ENCODE results near the gene FER1L5. TPM values are rescaled to one million over a fixed set of nuclear protein-coding genes. Genes with fewer than 3 reads are reported as not detected.

FER1L5 gene
- total and polyA plus RNA-seq, 2 of the 8 experiments (the other 6 are each of a cell fraction or from before 2014, with no cell fraction given) = 0.23 to 0.88 TPM

DNA sequence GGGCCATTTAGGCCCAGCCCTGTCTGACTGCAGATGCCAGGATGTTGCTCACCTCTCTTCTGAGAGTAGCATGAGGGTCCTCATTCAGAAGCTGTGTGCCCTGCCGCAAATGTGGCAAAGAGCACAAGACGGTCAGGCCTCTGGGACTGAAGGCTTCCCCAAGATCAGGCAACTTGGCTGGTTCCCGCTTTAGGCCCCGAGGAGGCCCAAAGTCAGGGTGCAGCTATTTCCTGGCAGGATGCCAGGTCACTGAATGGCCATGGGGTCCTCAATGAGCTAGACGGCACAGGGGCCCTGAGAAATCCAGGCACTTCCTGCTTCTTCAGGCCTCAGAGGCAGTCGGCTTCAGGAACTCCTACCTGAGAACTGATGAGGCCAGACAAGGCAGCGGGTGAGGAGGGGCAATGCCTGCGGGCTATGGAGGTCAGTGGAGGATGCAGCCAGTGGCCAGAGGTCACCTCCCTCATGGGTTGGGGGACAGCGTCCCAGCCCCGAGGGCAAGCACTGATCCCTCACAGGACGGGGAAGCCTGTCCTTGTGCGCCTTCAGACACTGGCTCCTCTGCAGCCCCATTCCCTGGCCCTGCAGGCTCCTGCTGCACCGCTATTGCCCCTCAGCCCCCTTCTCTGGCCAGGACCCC, 52.4 kb downstream of the FER1L5 start:
- no peaks in the 10 kb centered on the region for H3K79me2 ChIP-seq (ENCODE audit: control insufficient read depth in 1 of 2, insufficient read depth in 2 of 2, low read length in 2 of 2)
- H3K4me3 ChIP-seq (ENCODE audit: extremely low read depth in 1 of 4, insufficient read depth in 2 of 4, low read depth in 3 of 4, low read length in 4 of 4) = no peak overlapping the region
- H4K8ac ChIP-seq (ENCODE audit: extremely low read depth, insufficient read depth, low read length) = no peak overlapping the region
- H3K36me3 ChIP-seq (ENCODE audit: control insufficient read depth in 2 of 4, insufficient read depth in 4 of 4, low read length in 3 of 4) = no peaks in the 10 kb centered on the region
- no peak overlapping the region for H3K9ac ChIP-seq (replicated peaks in 1 of 4; ENCODE audit: extremely low read depth in 1 of 4, low read depth in 3 of 4, low read length in 3 of 4)
- no peak overlapping the region for H3K4ac ChIP-seq (replicated peaks; ENCODE audit: insufficient read length, low read depth, low read length)
- H2BK20ac ChIP-seq (ENCODE audit: low read length) = no peak overlapping the region
- no peak overlapping the region for H3K14ac ChIP-seq (ENCODE audit: insufficient read length)
- CTCF ChIA-PET (ENCODE audit: partially characterized antibody) = interaction anchor here (1.3 to 2.3 kb wide), 3 partner anchors 11 to 19 kb away, joined by 3 to 7 read pairs (median 4); no protein-coding TSS in a partner anchor
- FAIRE-seq = no peak
- no peak overlapping the region for H2BK120ac ChIP-seq (replicated peaks; ENCODE audit: low read depth, low read length)
- H3K4me2 ChIP-seq (ENCODE audit: insufficient read depth in 1 of 2, low read depth in 2 of 2, low read length in 2 of 2) = no peak overlapping the region
- no peak overlapping the region for H2BK12ac ChIP-seq (ENCODE audit: low read depth, low read length)
- no peak for DNase-seq (ENCODE audit: low read depth in 1 of 2, low spot score in 2 of 2)
- no peak overlapping the region for H2BK15ac ChIP-seq (ENCODE audit: low read length)
- H3K27ac ChIP-seq (ENCODE audit: low read depth, low read length) = no peak overlapping the region
- no peak overlapping the region for H3K23ac ChIP-seq (ENCODE audit: insufficient read length)
- POLR2A ChIA-PET (ENCODE audit: partially characterized antibody) = interaction anchor here (1.2 kb wide), 1 partner anchor 9 kb away, joined by 4 read pairs; no protein-coding TSS in a partner anchor
- H4K20me1 ChIP-seq (replicated peaks in 1 of 2; ENCODE audit: control insufficient read depth in 1 of 2, insufficient read depth in 2 of 2, low read length in 2 of 2) = no peaks in the 10 kb centered on the region
- no peaks in the 10 kb centered on the region for H3K9me3 ChIP-seq (ENCODE audit: insufficient read depth in 2 of 2, low read depth in 1 of 2, low read length in 1 of 2)
- no peak overlapping the region for H3K56ac ChIP-seq (replicated peaks; ENCODE audit: insufficient read length, low read depth, low read length)
- H3K23me2 ChIP-seq (ENCODE audit: low read depth, low read length) = no peaks in the 10 kb centered on the region
- H3K4me1 ChIP-seq (replicated peaks in 1 of 4; ENCODE audit: control insufficient read depth in 3 of 4, insufficient read depth in 4 of 4, low read length in 3 of 4) = no peaks in the 10 kb centered on the region
- H2AK5ac ChIP-seq (ENCODE audit: low read depth, low read length) = no peak overlapping the region
- no peak overlapping the region for H4K5ac ChIP-seq (ENCODE audit: insufficient read length, low read depth, low read length)
- no peak overlapping the region for H4K91ac ChIP-seq (replicated peaks; ENCODE audit: insufficient read length, low read length)
- H3K79me1 ChIP-seq (ENCODE audit: low read depth, low read length) = no peaks in the 10 kb centered on the region
- TF ChIP-seq SIRT6 (IDR thresholded peaks at IDR 0.05; ENCODE audit: low read length) (no peak), KDM4A (IDR thresholded peaks at IDR 0.05; ENCODE audit: low read depth, low read length, severe bottlenecking) (no peak), RFX5 (IDR thresholded peaks at IDR 0.05; ENCODE audit: borderline replicate concordance, low read depth, low read length) (no peak), POLR2A (IDR thresholded peaks at IDR 0.05; ENCODE audit: control extremely low read depth in 1 of 2, low read depth in 2 of 2, low read length in 2 of 2) (no peak), CBX5 (IDR thresholded peaks at IDR 0.05; ENCODE audit: low read depth, low read length) (no peak), HDAC6 (IDR thresholded peaks at IDR 0.05; ENCODE audit: low read depth, low read length) (no peak)
- no peak overlapping the region for H3K18ac ChIP-seq (ENCODE audit: extremely low read depth, low read length)
- no peak overlapping the region for H2AFZ ChIP-seq (ENCODE audit: low read length)
- H3K27me3 ChIP-seq (replicated peaks in 1 of 4; ENCODE audit: control insufficient read depth in 3 of 4, extremely low read depth in 1 of 4, insufficient read depth in 3 of 4, low read length in 3 of 4) = no peaks in the 10 kb centered on the region
- no peak overlapping the region for H2BK5ac ChIP-seq (ENCODE audit: low read depth, low read length)
- WGBS, 2 experiments (ENCODE audit: extremely low coverage in 1 of 2, insufficient coverage in 1 of 2, insufficient read length in 1 of 2, insufficient replicate concordance in 2 of 2, low coverage in 1 of 2, low lambda C conversion rate in 2 of 2, missing lambda C conversion rate in 1 of 2) = 86% methylated on average over 13 of the region's 13 CpGs; no CpG with 5 or more reads in 1 of the 2 experiments
